Parathyroid adenoma (tissue), 2 donors: ENCODE measurements around the gene LBP.

Experiments used
- H2AFZ ChIP-seq: fragments of 300-600 bp; sonication (generic); one replicate; pipeline ENCODE4 v1.7.0; 2017; ENCODE audit warnings: antibody characterized with exemption, mild to moderate bottlenecking
- H3K27ac ChIP-seq: fragments of 300-600 bp; sonication (generic); one replicate; pipeline ENCODE4 v1.7.0; 2017
- H3K27me3 ChIP-seq: fragments of 300-600 bp; sonication (generic); one replicate; pipeline ENCODE4 v1.7.0; 2017; ENCODE audit warnings: low read length; ENCODE audit not compliant: control insufficient read depth, insufficient read depth
- H3K36me3 ChIP-seq: fragments of 300-600 bp; sonication (generic); one replicate; pipeline ENCODE4 v1.7.0; 2017; ENCODE audit warnings: low read length; ENCODE audit not compliant: control insufficient read depth, insufficient read depth
- H3K4me1 ChIP-seq: fragments of 300-600 bp; sonication (generic); one replicate; pipeline ENCODE4 v1.7.0; 2017; ENCODE audit warnings: control low read depth
- H3K4me2 ChIP-seq: fragments of 300-600 bp; sonication (generic); one replicate; pipeline ENCODE4 v1.7.0; 2017; ENCODE audit warnings: low read length
- H3K4me3 ChIP-seq: fragments of 300-600 bp; sonication (generic); one replicate; pipeline ENCODE4 v1.7.0; 2017; ENCODE audit warnings: low read depth, low read length
- H3K79me2 ChIP-seq: fragments of 300-600 bp; sonication (generic); one replicate; pipeline ENCODE4 v1.7.0; 2017; ENCODE audit warnings: control low read depth
- H3K9ac ChIP-seq: fragments of 300-600 bp; sonication (generic); one replicate; pipeline ENCODE4 v1.7.0; 2017; ENCODE audit warnings: mild to moderate bottlenecking
- H3K9me3 ChIP-seq: fragments of 300-600 bp; sonication (generic); one replicate; pipeline ENCODE4 v1.7.0; 2017; ENCODE audit warnings: low read length; ENCODE audit not compliant: control insufficient read depth
- CTCF ChIP-seq: fragments of 300-600 bp; sonication (generic); IDR thresholded peaks from one replicate; pipeline ENCODE4 v1.7.0; 2017; ENCODE audit warnings: antibody characterized with exemption, mild to moderate bottlenecking
- donor health status: primary hyperparathyroidism.

Gene LBP

GRCh38 chr20:38324159-38324558 is 22.1 kb upstream of the LBP start:
- no peaks in the 10 kb centered on the region for H3K4me1 ChIP-seq
- no peak overlapping the region for H2AFZ ChIP-seq
- no peaks in the 10 kb centered on the region for H3K9me3 ChIP-seq
- H3K27ac ChIP-seq: no peak overlapping the region
- H3K4me2 ChIP-seq: no peak overlapping the region
- H3K79me2 ChIP-seq: no peaks in the 10 kb centered on the region
- no peaks in the 10 kb centered on the region for H3K27me3 ChIP-seq
- H3K36me3 ChIP-seq: no peaks in the 10 kb centered on the region
- H3K4me3 ChIP-seq: no peak overlapping the region
- H3K9ac ChIP-seq: no peak overlapping the region
- TF ChIP-seq CTCF: no peak

GRCh38 chr20:38325167-38325566 is 21.1 kb upstream of the LBP start:
- no peaks in the 10 kb centered on the region for H3K4me1 ChIP-seq
- no peaks in the 10 kb centered on the region for H3K79me2 ChIP-seq
- no peak overlapping the region for H3K27ac ChIP-seq

DNA sequence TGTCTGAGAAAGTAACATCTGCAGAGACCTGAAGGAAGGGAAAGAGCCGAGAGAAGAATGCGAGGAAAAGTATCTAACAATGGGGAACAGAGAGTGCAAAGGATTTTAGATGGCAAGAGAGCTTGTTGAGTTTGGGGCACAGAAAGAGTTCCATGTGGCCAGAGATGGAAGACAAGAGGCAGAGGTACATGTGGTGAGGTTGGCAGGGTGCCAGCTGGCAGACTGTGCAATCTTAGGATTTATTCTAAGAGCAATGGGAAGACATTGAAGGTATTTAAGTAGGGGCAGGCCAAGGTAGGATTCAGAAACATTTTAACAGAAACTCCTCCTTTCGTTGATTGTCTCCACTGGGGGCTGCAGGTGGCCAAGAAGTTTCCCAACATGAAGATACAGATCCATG is 20.4 kb upstream of the LBP start:
- no peak for TF ChIP-seq CTCF
- H3K79me2 ChIP-seq: no peaks in the 10 kb centered on the region
- no peak overlapping the region for H3K4me3 ChIP-seq
- H3K4me2 ChIP-seq: no peak overlapping the region
- no peaks in the 10 kb centered on the region for H3K36me3 ChIP-seq
- H2AFZ ChIP-seq: no peak overlapping the region
- no peaks in the 10 kb centered on the region for H3K27me3 ChIP-seq
- no peak overlapping the region for H3K27ac ChIP-seq
- no peaks in the 10 kb centered on the region for H3K9me3 ChIP-seq
- no peaks in the 10 kb centered on the region for H3K4me1 ChIP-seq
- no peak overlapping the region for H3K9ac ChIP-seq

More at GRCh38 chr20:38325167-38325566, 21.1 kb upstream of the LBP start:
- H3K9ac ChIP-seq: no peak overlapping the region
- no peaks in the 10 kb centered on the region for H3K9me3 ChIP-seq
- no peak overlapping the region for H3K4me3 ChIP-seq
- no peaks in the 10 kb centered on the region for H3K27me3 ChIP-seq
- no peak overlapping the region for H2AFZ ChIP-seq
- no peak for TF ChIP-seq CTCF
- H3K4me2 ChIP-seq: no peak overlapping the region
- H3K36me3 ChIP-seq: no peaks in the 10 kb centered on the region

GRCh38 chr20:38326309-38326708 is 20.0 kb upstream of the LBP start:
- Histone ChIP-seq H3K4me1 (no peaks in the 10 kb centered on the region), H3K9ac (no peak overlapping the region), H3K27me3 (no peaks in the 10 kb centered on the region), H3K4me2 (no peak overlapping the region), H3K4me3 (no peak overlapping the region), H3K9me3 (no peaks in the 10 kb centered on the region), H3K36me3 (no peaks in the 10 kb centered on the region), H3K27ac (no peak overlapping the region), H3K79me2 (no peaks in the 10 kb centered on the region), H2AFZ (no peak overlapping the region)
- no peak for TF ChIP-seq CTCF

GRCh38 chr20:38330638-38331037 is 15.6 kb upstream of the LBP start:
- no peak overlapping the region for H3K27ac ChIP-seq
- no peak for TF ChIP-seq CTCF
- no peak overlapping the region for H3K9ac ChIP-seq
- no peak overlapping the region for H3K4me2 ChIP-seq
- no peaks in the 10 kb centered on the region for H3K36me3 ChIP-seq
- no peaks in the 10 kb centered on the region for H3K79me2 ChIP-seq
- no peaks in the 10 kb centered on the region for H3K9me3 ChIP-seq
- H3K27me3 ChIP-seq: no peaks in the 10 kb centered on the region
- H3K4me1 ChIP-seq: no peaks in the 10 kb centered on the region
- no peak overlapping the region for H3K4me3 ChIP-seq
- H2AFZ ChIP-seq: no peak overlapping the region
